H1 (cell line): Measurements from ENCODE around the gene ATP5MC3. TPM values are rescaled to one million over a fixed set of nuclear protein-coding genes. Genes with fewer than 3 reads are reported as not detected.

ENCODE experiments used
- CTCF ChIA-PET: fragments of 300-600 bp; sonication (Branson Sonifier 250); formaldehyde crosslinking; loops from one replicate; lab custom pipeline; 2021; ENCODE audit not compliant: partially characterized antibody; lab: Charles Lee
- POLR2A ChIA-PET: fragments of 300-600 bp; sonication (Branson Sonifier 250); formaldehyde crosslinking; loops from one replicate; lab custom pipeline; 2021; ENCODE audit warnings: inconsistent platforms; ENCODE audit not compliant: partially characterized antibody; lab: Charles Lee
- DNase-seq, 2 experiments: peaks; one replicate each; pipeline versions ENCODE4 v3.0.0 to v3.0.0-alpha.2; 2010 to 2022; ENCODE audit warnings: low spot score in 2 of 2, low read depth in 1 of 2, mixed read lengths in 1 of 2
- FAIRE-seq: peaks from 2 replicates; lab custom pipeline; 2011; peaks lifted over from hg19 to GRCh38; lab: Jason Lieb, UNC
- H2AFZ ChIP-seq: 2 replicates; pipeline ENCODE4 v1.8.1; 2012; ENCODE audit warnings: low read length, inconsistent platforms
- H2AK5ac ChIP-seq: 2 replicates; pipeline ENCODE4 v1.6.1; 2013; ENCODE audit warnings: low read depth, low read length
- H2BK120ac ChIP-seq: replicated peaks from 2 replicates; pipeline ENCODE3; 2013; ENCODE audit warnings: low read depth, low read length, inconsistent platforms
- H2BK12ac ChIP-seq: 2 replicates; pipeline ENCODE4 v1.6.1; 2013; ENCODE audit warnings: low read depth, low read length
- H2BK15ac ChIP-seq: 2 replicates; pipeline ENCODE4 v1.6.1; 2013; ENCODE audit warnings: low read length
- H2BK20ac ChIP-seq: 2 replicates; pipeline ENCODE4 v1.6.1; 2013; ENCODE audit warnings: low read length
- H2BK5ac ChIP-seq: 2 replicates; pipeline ENCODE4 v1.6.1; 2013; ENCODE audit warnings: low read depth, low read length
- H3K14ac ChIP-seq: 2 replicates; pipeline ENCODE4 v1.6.1; 2013; ENCODE audit warnings: inconsistent platforms; ENCODE audit not compliant: insufficient read length
- H3K18ac ChIP-seq: 2 replicates; pipeline ENCODE4 v1.6.1; 2013; ENCODE audit warnings: low read length; ENCODE audit errors: extremely low read depth
- H3K23ac ChIP-seq: 2 replicates; pipeline ENCODE4 v1.6.1; 2013; ENCODE audit warnings: inconsistent platforms; ENCODE audit not compliant: insufficient read length
- H3K23me2 ChIP-seq: 2 replicates; pipeline ENCODE4 v1.6.1; 2013; ENCODE audit warnings: low read depth, low read length
- H3K27ac ChIP-seq: 2 replicates; pipeline ENCODE4 v1.6.1; 2011; ENCODE audit warnings: low read depth, low read length, inconsistent platforms
- H3K27me3 ChIP-seq, 4 experiments: replicated peaks in 1 of 4; 1 replicate in 1 of 4; 2 replicates in 3 of 4; pipeline versions ENCODE4 v1.6.1 to v1.8.1; 2011 to 2013; ENCODE audit warnings: low read length in 3 of 4, mild to moderate bottlenecking in 3 of 4, inconsistent platforms in 2 of 4, mixed read lengths in 2 of 4, moderate library complexity in 1 of 4; ENCODE audit not compliant: control insufficient read depth in 3 of 4, insufficient read depth in 3 of 4; ENCODE audit errors: extremely low read depth in 1 of 4
- H3K36me3 ChIP-seq, 4 experiments: 2 replicates each; pipeline versions ENCODE4 v1.6.1 to v1.8.1; 2011 to 2013; ENCODE audit warnings: mild to moderate bottlenecking in 4 of 4, low read length in 3 of 4, moderate library complexity in 2 of 4, control low read depth in 1 of 4, inconsistent platforms in 1 of 4; ENCODE audit not compliant: insufficient read depth in 4 of 4, control insufficient read depth in 2 of 4
- H3K4ac ChIP-seq: replicated peaks from 2 replicates; pipeline ENCODE3; 2013; ENCODE audit warnings: low read length, low read depth, mixed read lengths, inconsistent platforms; ENCODE audit not compliant: insufficient read length
- H3K4me1 ChIP-seq, 4 experiments: replicated peaks in 1 of 4; 1 replicate in 1 of 4; 2 replicates in 3 of 4; pipeline versions ENCODE4 v1.6.1 to v1.8.1; 2011 to 2013; ENCODE audit warnings: low read length in 3 of 4, inconsistent platforms in 2 of 4, mixed read lengths in 1 of 4; ENCODE audit not compliant: insufficient read depth in 4 of 4, control insufficient read depth in 3 of 4
- H3K4me2 ChIP-seq, 2 experiments: 2 replicates each; pipeline versions ENCODE4 v1.6.1 to v1.8.1; 2011 to 2013; ENCODE audit warnings: low read depth in 2 of 2, low read length in 2 of 2, control low read depth in 1 of 2, inconsistent platforms in 1 of 2, mild to moderate bottlenecking in 1 of 2; ENCODE audit not compliant: insufficient read depth in 1 of 2
- H3K4me3 ChIP-seq, 4 experiments: fragments of 200-600, 300-600 bp in 1 of 4; sonication (generic), shearing (Covaris generic), sonication (Bioruptor Twin) in 1 of 4; 2 replicates each; pipeline versions ENCODE4 v1.5.1 to v1.8.1; 2011 to 2016; ENCODE audit warnings: low read length in 4 of 4, low read depth in 3 of 4, control low read depth in 2 of 4, inconsistent platforms in 2 of 4, mild to moderate bottlenecking in 2 of 4, mixed read lengths in 1 of 4, moderate library complexity in 1 of 4; ENCODE audit not compliant: insufficient read depth in 2 of 4; ENCODE audit errors: extremely low read depth in 1 of 4
- H3K56ac ChIP-seq: replicated peaks from 2 replicates; pipeline ENCODE3; 2013; ENCODE audit warnings: low read depth, mild to moderate bottlenecking, mixed read lengths, low read length, inconsistent platforms; ENCODE audit not compliant: insufficient read length
- H3K79me1 ChIP-seq: 2 replicates; pipeline ENCODE4 v1.6.1; 2013; ENCODE audit warnings: low read depth, low read length, control low read depth
- H3K79me2 ChIP-seq, 2 experiments: 2 replicates each; pipeline versions ENCODE4 v1.6.1 to v1.8.1; 2012 to 2013; ENCODE audit warnings: low read length in 2 of 2, mild to moderate bottlenecking in 2 of 2, inconsistent platforms in 1 of 2; ENCODE audit not compliant: insufficient read depth in 2 of 2, control insufficient read depth in 1 of 2
- H3K9ac ChIP-seq, 4 experiments: replicated peaks in 1 of 4; 1 replicate in 1 of 4; 2 replicates in 3 of 4; pipeline versions ENCODE4 v1.6.1 to v1.8.1; 2011 to 2013; ENCODE audit warnings: low read depth in 3 of 4, low read length in 3 of 4, control low read depth in 2 of 4, mild to moderate bottlenecking in 2 of 4, moderate library complexity in 2 of 4, inconsistent platforms in 1 of 4; ENCODE audit errors: extremely low read depth in 1 of 4
- H3K9me3 ChIP-seq, 2 experiments: 2 replicates each; pipeline versions ENCODE4 v1.6.1 to v1.8.1; 2012 to 2013; ENCODE audit warnings: mild to moderate bottlenecking in 2 of 2, moderate library complexity in 2 of 2, control low read depth in 1 of 2, inconsistent platforms in 1 of 2, low read depth in 1 of 2, low read length in 1 of 2, mixed read lengths in 1 of 2; ENCODE audit not compliant: insufficient read depth in 2 of 2
- H4K20me1 ChIP-seq, 2 experiments: replicated peaks in 1 of 2; 2 replicates each; pipeline versions ENCODE3 to v1.8.1; 2011 to 2013; ENCODE audit warnings: inconsistent platforms in 2 of 2, low read length in 2 of 2, mild to moderate bottlenecking in 1 of 2; ENCODE audit not compliant: insufficient read depth in 2 of 2, control insufficient read depth in 1 of 2
- H4K5ac ChIP-seq: 2 replicates; pipeline ENCODE4 v1.6.1; 2013; ENCODE audit warnings: low read length, low read depth, mixed read lengths, inconsistent platforms; ENCODE audit not compliant: insufficient read length
- H4K8ac ChIP-seq: 2 replicates; pipeline ENCODE4 v1.8.0; 2013; ENCODE audit warnings: mild to moderate bottlenecking, moderate library complexity, low read length, inconsistent platforms; ENCODE audit not compliant: insufficient read depth; ENCODE audit errors: extremely low read depth
- H4K91ac ChIP-seq: replicated peaks from 2 replicates; pipeline ENCODE3; 2013; ENCODE audit warnings: low read length, mixed read lengths, inconsistent platforms; ENCODE audit not compliant: insufficient read length
- CHD1 ChIP-seq: IDR thresholded peaks from 2 replicates; pipeline ENCODE4 v1.6.1; 2012; ENCODE audit warnings: low read depth, low read length, improper control_type of control experiment
- KDM4A ChIP-seq: IDR thresholded peaks from one replicate; pipeline ENCODE4 v1.7.1; 2012; ENCODE audit warnings: low read depth, mild to moderate bottlenecking, moderate library complexity, low read length, inconsistent platforms; ENCODE audit not compliant: severe bottlenecking
- WGBS, 2 experiments: shearing (Covaris generic) in 1 of 2; methylation state at CpG; one replicate each; pipeline versions ENCODE4 v1.1.6 to v1.1.7; 2013 to 2015; ENCODE audit warnings: low lambda C conversion rate in 2 of 2, mixed read lengths in 2 of 2, inconsistent platforms in 1 of 2, low coverage in 1 of 2, missing lambda C conversion rate in 1 of 2; ENCODE audit not compliant: insufficient replicate concordance in 2 of 2, insufficient coverage in 1 of 2, insufficient read length in 1 of 2; ENCODE audit errors: extremely low coverage in 1 of 2, missing lambda C conversion rate in 1 of 2; 5-methylcytosine and 5-hydroxymethylcytosine counted together
- polyA plus RNA-seq, 7 experiments: library from polyadenylated mRNA; depleted of rRNA in 3 of 7; stranded (reverse) in 5 of 7; unstranded in 2 of 7; fragments of >200 nt in 5 of 7; fragments of 200-250 nt in 2 of 7; gene quantifications; 1 replicate in 5 of 7; 2 replicates in 1 of 7; 4 replicates in 1 of 7; pipeline versions ENCODE4 v1.2.1 to v1.2.3, GENCODE V29; 2011 to 2013; ENCODE audit warnings: missing spikeins in 2 of 7, mixed read lengths in 2 of 7
- total RNA-seq: library from RNA; stranded (reverse); fragmentation: NEBNext Ultra II Directional; extraction: Animal tissue kit (Norgen Biotek cat#: 25700); gene quantifications from 2 replicates; pipeline ENCODE4 v1.2.1, GENCODE V29; 2021

ATP5MC3 gene
- total and polyA plus RNA-seq, 2 of the 8 experiments (the other 6 are each of a cell fraction or from before 2014, with no cell fraction given), result 320 to 856 TPM

- POLR2A ChIA-PET, result no interaction called here
- Histone ChIP-seq H2BK120ac (no peak overlapping the region), H3K9ac (no peak overlapping the region), H2BK5ac (no peak overlapping the region), H4K8ac (no peak overlapping the region), H4K91ac (no peak overlapping the region), H3K27ac (no peak overlapping the region), H3K27me3 (no peaks in the 10 kb centered on the region), H3K79me2 (peaks cover 8 to 94% of the 10 kb centered on the region in 2 experiments), H4K5ac (no peak overlapping the region), H2AK5ac (no peak overlapping the region), H2AFZ (no peak overlapping the region), H3K23me2 (no peaks in the 10 kb centered on the region), H2BK15ac (no peak overlapping the region), H3K79me1 (peaks cover 3% of the 10 kb centered on the region; the same call in 1 of the 2 replicates), H3K4ac (no peak overlapping the region), H3K23ac (no peak overlapping the region), H2BK20ac (no peak overlapping the region), H3K56ac (no peak overlapping the region), H3K4me2 (no peak overlapping the region), H4K20me1 (peaks cover 4 to 5% of the 10 kb centered on the region in 2 experiments), H3K4me1 (peaks cover 0 to 4% (median 0%) of the 10 kb centered on the region in 4 experiments; a peak in 1 of 7 replicates), H2BK12ac (no peak overlapping the region), H3K14ac (no peak overlapping the region), H3K18ac (no peak overlapping the region), H3K4me3 (no peak overlapping the region), H3K9me3 (no peaks in the 10 kb centered on the region), H3K36me3 (peaks cover 0 to 9% (median 5%) of the 10 kb centered on the region in 4 experiments; a peak in 3 of 8 replicates)
- 94% methylated on average over 1 of the region's 1 CpG; no CpG with 5 or more reads in 1 of the 2 experiments for WGBS, 2 experiments
- CTCF ChIA-PET, result no interaction called here
- TF ChIP-seq CHD1, result no peak
- no peak for TF ChIP-seq KDM4A
- no peak for DNase-seq
- FAIRE-seq, result no peak
These were observed 29.7 kb downstream of the ATP5MC3 start for GRCh38 chr2:175151791-175152190.
